CD4-positive, alpha-beta T cell treated with Interleukin-4 for 4 hours (primary cell): ENCODE data around the gene RHBDL2.
"Not testable (repeated sequence)": the region's sequence is repeated elsewhere in the genome, so short reads cannot be mapped to it uniquely, and the experiment has no call there.

Experiments
- DNase-seq: peaks from one replicate; pipeline ENCODE4 v3.0.0-alpha.2; 2020

RHBDL2 gene

GRCh38 chr1:38941527-38942019 lies at the start of gene RHBDL2:
TSS of gene RHBDL2 (minus strand) at chr1:38941830. CDS start at chr1:38919212, 22,618 bp downstream.
- DNase-seq, result no peak

GRCh38 chr1:38990738-38991637 lies 49.4 kb upstream of the RHBDL2 start, which contains the start of gene AKIRIN1:
TSS of gene AKIRIN1 (plus strand) at chr1:38991276. CDS start at chr1:38991381, 105 bp downstream.
- peak; percentile 97 for DNase-seq

- no peak for DNase-seq
These were observed 48.7 kb upstream of the RHBDL2 start for GRCh38 chr1:38990386-38990737.

- DNase-seq, result no peak
These were observed 48.3 kb upstream of the RHBDL2 start for GRCh38 chr1:38989979-38990378.

- not testable (repeated sequence) for DNase-seq
These were observed 37.8 kb upstream of the RHBDL2 start for GRCh38 chr1:38979380-38979779.

GRCh38 chr1:38978245-38978542 lies 36.6 kb upstream of the RHBDL2 start:
- DNase-seq, result not testable (repeated sequence)

- DNase-seq, result peak; percentile 84
These were observed 36.0 kb upstream of the RHBDL2 start for GRCh38 chr1:38977399-38978244.

GRCh38 chr1:38973659-38974437 lies 32.2 kb upstream of the RHBDL2 start:
- no peak for DNase-seq

GRCh38 chr1:38973145-38973544 lies 31.5 kb upstream of the RHBDL2 start:
- DNase-seq, result not testable (repeated sequence)

GRCh38 chr1:38964140-38964548 lies 22.5 kb upstream of the RHBDL2 start:
- peak; percentile 4 for DNase-seq

GRCh38 chr1:38962560-38962959 lies 20.9 kb upstream of the RHBDL2 start:
- no peak for DNase-seq

- DNase-seq, result no peak
These were observed 20.5 kb upstream of the RHBDL2 start for GRCh38 chr1:38962113-38962512.

- DNase-seq, result no peak
These were observed 17.3 kb upstream of the RHBDL2 start for GRCh38 chr1:38958967-38959366.

- no peak for DNase-seq
These were observed 11.8 kb upstream of the RHBDL2 start for GRCh38 chr1:38953433-38953860.

GRCh38 chr1:38950553-38950952 lies 8.9 kb upstream of the RHBDL2 start:
- no peak for DNase-seq

GRCh38 chr1:38944547-38944946 lies 2.9 kb upstream of the RHBDL2 start:
- DNase-seq, result no peak

GRCh38 chr1:38942664-38943428 lies 1.2 kb upstream of the RHBDL2 start:
- DNase-seq, result no peak

- no peak for DNase-seq
These were observed 537 bp downstream of the RHBDL2 start for GRCh38 chr1:38941093-38941492.

- DNase-seq, result no peak
These were observed 1.1 kb downstream of the RHBDL2 start for GRCh38 chr1:38940339-38941047.

- no peak for DNase-seq
These were observed 2.8 kb downstream of the RHBDL2 start for GRCh38 chr1:38938722-38939260.

- no peak for DNase-seq
These were observed 9.1 kb downstream of the RHBDL2 start for GRCh38 chr1:38932571-38932970.
